ENCODE results near the gene KPNB1.
"Not testable (repeated sequence)": the region's sequence is repeated elsewhere in the genome, so short reads cannot be mapped to it uniquely, and the experiment has no call there.

The KPNB1 gene

DNA sequence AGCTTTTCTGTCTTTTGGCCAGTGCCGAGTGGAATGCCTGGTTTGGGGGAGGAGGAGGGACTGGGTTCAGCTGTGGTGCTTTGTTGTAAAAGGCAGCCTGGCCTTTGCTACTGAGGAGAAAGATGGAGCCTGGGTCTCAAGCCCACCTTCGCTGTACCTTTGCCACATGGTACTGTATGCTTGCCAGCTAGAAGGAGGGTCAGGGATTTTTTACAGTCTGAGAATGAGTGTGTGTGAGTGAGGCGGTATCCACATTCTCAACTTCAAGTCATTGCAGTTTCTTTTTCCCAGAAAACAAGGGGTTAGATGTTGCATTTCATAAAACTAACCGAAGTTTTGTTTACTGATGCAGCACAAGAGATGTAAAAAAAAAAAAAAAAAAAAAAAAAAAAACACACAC is 33.0 kb downstream of the KPNB1 start:
- not testable (repeated sequence) for DNase-seq

DNA sequence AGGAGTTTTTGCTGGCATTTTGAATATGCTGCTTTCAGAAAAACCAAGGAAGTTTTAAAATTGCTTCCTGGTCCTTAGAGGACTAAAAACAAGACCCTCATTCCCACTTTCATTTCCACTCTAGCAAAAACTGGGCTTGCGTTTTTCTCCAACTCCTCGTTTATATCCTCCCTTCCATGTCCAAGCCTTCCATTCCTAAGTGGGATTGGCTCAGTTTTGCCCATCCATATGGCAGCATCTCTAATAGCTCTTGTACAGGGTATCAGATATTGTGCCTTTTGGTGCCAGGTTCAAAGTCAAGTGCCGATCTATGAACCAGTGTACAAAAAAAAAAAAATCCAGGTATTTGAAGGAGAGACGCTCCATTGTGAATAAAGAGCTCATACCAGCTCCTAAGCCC is 34.3 kb downstream of the KPNB1 start:
- no peak for DNase-seq

DNA sequence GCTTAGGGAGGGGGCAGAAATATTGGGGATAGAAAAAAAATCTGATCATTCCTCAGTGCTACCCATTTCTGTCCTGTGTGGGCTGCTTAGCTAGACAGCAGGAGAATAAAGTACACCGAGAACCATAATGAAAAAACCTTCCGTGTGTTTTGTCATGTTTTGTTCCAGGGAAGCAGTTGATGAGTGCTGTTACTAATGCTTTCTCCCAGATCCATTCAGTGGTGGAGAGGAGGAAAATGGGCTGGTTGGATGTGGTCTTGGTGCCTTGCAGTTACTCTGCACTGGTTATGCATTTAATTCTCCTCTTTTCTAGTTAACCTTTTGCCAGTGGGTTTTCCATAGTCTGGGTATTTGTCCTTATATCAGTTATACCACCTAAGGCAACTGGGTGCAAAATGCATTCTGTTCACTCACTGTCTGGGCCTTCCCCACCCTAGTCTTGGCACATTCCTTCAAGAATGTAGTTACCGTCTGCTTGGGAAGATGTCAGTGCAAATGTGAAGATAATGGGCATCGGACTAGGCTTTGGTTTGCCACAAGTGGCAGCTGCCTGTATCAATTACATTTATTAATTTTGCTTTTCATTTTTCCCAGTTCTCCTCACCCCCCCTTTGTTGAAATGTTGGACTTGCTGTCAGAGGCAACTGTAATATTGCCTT is 34.9 kb downstream of the KPNB1 start:
- DNase-seq = no peak

DNA sequence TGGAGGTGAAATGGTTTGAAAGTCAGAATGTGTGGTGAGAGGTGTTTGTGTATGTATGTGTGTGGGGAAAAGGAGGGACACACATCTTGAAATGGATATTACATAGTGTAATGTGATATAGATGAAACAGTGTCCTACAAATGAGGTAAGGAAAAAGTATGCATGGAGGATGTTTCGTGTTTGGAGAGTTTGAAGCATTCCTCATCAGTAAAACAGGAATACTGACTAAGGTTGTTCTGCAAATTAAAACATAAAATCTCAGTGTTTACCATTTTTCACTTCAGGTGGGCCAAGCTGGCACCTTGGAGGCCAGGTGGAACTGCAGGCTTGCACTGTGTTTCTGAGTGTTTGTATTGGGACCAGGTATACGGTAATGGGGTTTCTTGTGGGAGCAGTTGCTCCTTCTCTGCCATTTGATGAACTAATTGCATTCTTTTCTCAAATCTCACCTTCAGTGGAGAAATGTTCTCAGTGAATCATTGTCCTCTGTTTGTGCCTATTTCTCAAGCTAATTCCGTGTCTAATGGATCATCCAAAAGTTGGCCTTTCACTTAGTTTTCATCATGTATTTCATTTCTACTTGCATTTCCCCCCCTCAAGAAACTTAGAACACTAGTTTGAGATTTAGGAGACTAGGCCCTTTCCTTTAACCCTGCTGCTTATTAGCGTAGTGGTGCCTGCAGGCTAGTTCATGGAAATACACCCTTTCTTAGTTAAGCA is 36.0 kb downstream of the KPNB1 start:
- no peak for DNase-seq

DNA sequence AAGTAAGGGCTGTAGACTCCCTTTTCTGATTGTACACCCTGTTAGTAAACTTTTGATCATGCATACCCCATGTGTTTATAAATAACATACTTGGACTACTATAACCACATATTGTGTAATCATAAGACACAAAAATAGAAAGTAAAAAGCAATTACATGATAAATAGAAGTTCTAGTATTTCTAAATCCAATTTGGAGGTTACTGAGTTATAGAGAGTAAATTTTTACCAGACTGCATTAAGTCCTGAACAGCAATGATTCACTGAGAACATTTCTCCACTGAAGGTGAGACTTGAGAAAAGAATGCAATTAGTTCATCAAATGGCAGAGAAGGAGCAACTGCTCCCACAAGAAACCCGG is 36.5 kb downstream of the KPNB1 start:
- no peak for DNase-seq

DNA sequence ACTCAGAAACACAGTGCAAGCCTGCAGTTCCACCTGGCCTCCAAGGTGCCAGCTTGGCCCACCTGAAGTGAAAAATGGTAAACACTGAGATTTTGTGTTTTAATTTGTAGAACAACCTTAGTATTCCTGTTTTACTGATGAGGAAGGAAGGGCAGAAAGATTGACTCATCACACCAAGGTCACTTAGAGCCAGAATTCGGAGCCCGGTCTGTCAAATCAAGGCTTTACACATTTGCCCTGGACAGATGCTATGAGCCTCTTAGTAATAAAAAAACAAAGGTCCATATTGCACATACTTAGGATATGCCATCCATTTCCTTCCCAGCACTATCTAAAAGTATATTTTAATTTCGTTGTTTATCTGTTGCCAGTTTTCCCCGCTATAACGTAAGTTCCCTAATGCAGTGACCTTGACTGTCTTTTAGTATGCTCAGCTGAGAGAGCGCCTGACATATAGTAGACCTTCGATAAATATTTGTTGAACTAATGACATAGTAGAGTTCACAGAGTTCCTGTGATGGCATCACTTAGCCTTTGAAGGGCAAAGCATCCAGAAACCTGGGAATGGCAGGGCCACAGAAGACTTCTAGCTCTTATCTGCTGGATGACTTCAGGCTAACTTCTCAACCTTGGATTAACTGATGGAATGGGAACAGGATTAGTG is 37.1 kb downstream of the KPNB1 start:
- no peak for DNase-seq

DNA sequence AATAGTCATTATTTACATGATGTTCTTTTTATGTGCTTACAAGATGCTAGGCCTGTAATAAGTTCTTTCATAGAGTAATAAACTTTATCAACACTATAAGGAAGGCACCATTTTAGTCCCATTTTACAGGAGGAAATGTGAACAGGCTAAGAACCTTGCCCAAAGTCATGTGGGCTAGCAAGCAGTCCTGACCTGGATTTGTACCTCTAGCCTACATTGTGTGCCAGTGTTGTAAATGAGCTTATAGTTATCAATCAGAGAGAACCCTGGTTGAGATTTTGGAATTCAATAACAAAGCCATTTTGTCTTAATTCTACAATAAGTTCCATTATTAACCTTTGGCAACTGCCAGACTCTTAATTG is 37.6 kb downstream of the KPNB1 start:
- DNase-seq = no peak

DNA sequence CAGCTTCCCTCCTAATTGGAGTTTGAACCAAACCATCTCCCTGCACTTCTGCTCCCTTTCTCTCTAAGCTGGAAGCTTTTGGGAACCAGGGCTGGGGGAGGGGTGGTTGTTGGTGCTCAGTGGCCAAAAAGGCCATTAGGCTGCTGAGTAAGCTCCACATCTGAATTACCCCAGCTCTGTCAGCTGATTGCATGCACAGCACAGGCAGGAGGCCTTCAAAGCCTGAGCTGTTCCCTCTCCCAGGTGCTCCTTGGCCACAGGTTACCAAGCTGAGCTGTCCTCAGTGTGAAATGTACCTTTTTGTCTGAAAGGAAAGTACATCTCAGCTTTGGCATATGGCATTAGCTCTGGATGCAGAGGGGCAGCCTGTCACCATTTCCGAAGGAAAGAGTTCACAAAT is 38.0 kb downstream of the KPNB1 start:
- no peak for DNase-seq

DNA sequence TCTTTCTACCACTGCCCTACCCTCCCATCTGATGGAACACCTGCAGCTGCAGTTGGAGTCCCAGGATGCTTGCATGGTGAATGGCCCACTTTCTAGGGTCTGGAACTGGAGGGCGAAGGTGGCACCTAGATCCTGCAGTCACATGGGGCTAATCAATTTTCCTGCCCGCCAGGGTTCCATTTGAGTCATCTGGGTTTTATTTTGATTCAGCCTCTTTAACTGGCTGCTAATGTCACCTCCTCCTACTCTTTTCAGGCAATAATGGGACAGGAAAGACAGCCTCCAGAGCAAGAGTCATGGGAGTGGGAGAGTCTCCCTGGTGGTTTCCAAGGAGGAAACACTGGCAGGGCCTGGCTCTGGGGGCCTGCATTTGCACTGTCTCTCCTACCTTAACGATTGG is 40.4 kb downstream of the KPNB1 start:
- no peak for DNase-seq

DNA sequence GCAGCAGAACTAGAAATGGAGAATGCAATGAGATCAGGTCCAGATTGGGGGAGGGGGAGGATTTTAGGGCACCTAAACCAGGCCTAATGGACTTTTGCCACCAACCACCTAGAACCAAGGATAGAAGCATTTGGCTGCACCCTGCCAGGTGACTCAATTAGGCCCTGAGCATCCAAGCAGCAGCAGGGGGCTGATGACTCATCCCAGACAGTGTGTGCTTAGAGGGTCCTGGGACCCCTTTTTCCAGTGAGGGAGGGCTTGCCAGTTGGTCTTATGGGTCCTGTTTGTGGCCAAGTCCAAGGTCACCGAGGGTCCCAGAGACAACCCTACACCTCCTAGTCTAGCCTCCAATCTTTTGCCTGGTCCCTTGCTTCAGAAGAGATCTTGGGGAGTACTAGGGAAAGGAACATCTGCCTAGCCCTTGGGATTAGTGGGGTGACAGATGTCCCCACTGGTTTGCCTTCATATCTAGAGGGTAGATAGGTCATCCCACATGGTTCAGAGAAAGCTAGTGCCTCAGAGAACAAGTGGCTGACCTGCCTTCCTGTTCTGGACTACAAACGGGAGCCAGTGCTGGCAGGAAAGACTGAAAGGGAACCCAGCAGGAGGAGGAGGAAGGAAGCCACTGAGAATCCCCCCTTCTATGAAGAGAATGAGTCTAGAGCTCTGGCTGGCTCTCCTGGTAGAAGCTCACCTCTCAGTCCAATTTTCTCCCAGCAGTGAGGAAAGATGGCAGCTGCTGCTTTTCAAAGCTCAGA is 42.6 kb downstream of the KPNB1 start:
- DNase-seq = no peak

DNA sequence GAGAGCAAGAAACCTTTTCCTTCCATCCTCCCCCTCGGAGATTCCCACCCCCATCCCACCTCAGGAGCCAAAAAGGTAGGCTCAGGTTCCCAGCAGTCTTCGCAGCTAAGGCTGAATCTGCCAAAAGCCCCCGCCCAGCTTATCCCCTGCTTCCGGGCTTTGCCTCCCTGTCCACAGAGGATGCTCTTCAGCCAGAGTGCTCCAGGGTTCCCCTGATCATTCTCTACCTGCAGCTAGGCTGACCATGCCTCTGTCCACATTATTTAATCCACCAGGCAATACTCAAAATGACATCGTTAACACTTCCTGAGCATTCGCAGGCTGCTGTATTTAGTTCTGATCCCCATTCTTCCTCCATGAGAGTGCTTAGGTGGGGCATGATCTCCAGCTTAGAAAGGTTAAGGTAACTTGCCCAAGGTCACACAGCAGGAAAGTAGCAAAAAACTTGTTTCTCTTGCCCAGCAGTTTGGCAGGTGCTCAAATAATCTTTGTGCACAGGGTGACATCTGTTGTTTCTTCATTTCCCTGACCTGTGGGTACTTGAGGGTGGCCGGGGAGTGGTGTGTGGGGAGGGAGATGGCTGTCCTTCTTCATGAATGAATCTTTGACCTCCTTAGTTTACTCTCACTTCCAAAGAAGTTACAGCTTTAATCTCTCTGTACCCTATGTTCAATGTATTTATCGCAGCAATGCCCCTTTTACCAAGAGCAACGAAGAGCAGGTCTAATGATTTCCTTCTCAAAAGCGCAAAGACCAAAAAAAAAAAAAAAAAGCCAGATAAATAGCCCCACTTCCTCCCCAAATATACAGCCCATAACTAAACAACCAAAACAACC is 43.4 kb downstream of the KPNB1 start:
- no peak for DNase-seq

DNA sequence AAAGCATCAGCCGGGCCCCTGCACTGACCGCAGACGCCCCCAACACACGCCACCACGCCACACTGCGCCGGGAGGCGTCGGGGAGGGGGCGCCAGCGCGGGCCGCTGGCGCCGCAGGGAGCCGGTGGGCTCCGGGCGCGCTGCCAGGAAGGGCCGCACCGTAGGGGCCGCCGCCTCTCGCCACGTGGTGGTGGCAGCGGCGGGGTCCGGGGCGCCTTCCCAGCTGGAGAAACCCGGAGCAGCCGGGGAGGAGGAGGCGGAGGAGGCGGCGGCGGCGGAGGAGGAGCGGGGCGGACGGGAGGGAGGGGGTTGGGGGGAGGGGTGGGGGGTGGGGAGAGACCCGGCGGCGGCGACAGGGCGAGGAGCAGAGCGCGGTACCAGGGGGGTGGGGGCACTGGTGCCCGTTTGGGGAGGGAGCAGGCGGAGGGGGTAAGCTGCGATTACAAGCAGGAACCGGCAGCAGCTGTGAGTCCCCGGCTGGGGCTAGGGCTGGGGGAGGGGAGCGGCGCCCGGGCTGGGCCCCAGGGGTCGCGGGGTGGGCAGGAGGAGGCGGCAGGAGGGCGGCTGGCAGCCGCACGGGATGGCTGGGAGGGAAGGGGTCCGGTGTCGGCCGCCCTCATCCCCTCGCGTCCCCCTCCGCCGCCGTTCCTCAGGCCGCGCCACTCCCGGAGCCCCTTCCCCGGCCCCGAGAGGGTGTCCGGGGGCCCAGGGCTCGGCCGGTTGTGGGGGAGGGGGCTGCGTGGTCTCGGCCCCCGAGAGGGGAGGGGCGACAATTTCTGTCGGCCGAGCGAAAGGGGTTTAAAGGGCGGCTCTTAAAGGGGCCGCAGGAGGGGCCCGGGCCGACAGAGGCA is 44.2 kb downstream of the KPNB1 start, which contains the start of gene TBKBP1:
TBKBP1 (plus strand) TSS at position 431 of the 850 bp plus-strand sequence. CDS start 1,952 bp downstream, outside the sequence.
- DNase-seq = peak; percentile 13

DNA sequence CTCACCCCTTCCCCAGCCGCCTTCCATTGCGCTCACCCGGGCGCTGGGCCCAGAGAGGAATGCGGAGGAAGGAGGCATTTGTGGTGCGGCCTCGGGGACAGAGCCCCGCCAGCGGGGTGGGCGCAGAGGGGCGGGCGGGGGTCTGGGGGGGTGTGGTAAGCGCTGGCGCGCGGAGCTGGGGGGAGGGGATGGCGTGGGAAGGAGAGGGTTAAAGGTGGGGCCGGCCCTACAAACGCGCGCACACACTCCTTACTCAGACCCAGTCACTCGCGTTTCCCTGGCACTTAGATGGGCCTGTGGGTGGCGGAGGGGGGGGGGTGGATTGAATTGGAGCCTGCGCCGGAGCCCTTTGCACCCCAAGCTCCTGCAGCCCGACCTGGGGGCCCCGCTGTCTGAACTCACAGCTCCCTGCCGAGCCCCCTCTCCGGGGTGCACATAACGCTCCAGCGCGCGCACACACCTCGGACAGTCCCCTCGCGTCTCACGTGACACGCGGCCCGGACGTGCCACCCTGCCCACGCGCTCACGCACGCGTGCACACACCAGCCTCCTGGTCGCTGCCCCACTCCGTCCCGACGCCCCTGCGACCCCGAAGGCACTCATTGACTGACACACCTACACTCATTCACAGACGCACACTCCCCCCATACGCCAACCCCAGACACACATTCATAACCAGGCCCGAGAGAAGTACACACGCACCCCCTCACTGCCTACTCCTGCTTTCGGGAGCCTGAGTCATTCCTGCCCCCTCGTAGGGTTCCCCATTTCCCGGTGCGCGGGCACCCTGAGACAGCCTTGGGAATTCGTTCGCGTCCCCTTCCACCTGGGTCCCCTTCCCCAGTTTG is 45.1 kb downstream of the KPNB1 start:
- DNase-seq = no peak

DNA sequence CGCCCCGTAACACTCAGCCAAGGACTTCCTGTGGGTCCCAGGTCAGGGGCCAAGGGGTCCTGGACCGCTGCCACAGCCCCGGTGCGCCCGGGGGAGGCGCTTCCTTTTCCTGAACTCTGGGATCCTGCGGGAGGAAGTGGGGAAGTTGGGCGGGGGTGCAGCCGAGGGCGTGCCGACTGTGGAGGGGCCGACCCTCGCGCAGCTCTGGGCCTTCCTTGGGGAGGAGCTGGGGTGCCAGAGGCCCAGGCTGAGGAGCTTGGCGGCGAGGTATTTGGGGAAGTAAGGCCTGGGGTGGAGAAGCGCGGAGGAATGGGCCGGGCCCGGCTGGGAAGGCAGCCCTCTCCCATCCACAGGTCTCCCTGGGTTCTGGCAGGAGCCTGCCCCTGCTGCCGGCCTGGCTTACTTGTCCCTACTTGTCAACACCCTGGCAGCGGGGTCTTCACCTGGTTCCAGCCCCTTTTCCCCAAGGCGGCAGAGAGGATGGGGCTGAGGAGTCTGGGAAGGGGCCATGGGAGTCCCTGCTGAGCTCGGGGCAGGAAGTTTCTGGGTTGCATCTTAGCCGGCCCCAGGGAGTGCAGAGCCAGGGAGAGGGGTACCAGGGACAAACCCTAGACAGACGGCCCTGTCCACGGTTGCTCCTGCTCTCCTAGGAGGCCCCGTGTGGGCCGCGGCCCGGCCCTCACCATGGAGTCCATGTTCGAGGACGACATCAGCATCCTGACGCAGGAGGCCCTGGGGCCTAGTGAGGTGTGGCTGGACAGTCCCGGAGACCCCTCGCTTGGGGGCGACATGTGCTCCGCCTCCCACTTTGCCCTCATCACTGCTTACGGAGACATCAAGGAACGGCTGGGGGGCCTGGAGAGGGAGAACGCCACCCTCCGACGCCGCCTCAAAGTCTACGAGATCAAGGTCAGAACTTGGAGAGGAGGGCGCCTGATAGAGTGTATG is 46.0 kb downstream of the KPNB1 start:
- DNase-seq = no peak

DNA sequence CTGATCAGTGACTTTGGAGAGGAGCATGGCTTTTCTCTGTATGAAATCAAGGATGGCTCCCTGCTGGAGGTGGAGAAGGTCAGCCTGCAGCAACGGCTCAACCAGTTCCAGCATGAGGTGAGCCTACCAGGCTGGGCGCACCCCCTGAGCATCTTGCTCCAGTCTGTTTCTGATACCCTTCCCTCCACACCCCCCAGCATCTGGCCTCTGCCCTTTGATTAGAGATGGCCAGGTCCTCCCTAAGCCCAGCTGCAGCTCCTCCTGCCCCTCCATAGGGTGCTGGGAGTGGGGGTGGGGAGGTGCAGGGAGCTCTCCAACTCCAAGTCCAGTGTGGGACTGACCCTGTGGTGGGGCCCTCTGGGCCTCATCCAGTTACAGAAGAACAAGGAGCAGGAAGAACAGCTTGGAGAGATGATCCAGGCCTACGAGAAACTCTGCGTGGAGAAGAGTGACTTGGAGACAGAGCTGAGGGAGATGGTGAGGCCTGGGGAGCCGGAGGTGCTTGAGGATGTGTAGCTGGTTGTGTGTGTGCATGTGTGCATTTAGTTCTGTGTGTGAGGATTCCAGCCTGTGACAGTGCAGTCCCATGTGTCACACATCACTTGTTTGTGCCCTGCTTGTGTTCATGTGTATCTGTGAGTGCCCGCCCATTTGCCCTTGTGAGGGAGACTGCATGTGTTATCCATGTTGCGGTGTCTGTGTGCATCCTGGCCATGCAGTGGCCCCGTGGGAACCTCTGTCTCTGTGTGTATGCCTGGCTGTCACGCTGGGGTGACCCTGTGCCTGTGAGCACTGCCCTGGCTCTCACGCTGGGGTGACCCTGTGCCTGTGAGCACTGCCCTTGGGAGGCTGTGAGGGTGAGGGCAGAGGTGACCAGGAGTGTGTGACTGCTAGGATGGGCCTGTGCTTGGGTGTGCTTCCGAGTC is 47.3 kb downstream of the KPNB1 start:
- DNase-seq = no peak

DNA sequence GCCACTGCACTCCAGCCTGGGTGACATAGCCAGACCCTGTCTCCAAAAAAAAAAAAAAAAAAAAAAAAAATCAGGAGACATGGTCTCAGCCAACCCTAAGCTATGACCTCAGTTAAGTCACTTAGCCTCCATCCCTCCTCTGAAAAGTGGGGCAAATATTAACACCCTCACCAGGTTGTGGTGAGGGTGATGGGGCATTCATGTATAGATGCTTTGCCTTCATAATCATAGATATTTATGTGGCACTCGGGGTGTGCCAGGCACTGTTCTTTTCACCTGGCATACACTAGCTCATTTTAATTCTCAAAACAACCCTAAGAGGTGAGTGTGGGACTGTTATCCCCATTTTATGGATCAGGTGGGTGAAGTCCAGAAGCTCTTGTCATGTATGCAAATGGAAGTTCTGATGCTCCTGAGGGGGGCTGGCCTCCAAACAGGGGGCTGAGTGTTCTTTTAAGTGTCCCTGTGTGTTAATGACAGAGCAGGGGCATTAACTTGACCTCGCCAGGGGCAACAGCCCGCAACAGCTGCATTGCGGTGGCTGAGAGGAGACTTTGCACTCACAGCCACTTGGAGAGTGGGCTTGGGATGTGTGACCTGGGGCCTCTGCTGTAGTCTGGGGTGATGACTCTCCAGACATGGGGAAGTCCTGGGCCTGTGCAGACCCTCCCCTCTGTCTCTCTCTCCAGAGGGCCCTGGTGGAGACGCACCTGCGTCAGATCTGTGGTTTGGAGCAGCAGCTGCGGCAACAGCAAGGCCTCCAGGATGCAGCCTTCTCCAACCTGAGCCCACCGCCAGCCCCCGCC is 48.4 kb downstream of the KPNB1 start:
- no peak for DNase-seq
